H9 (cell line): ENCODE results near the gene FOS. TPM values are rescaled to one million over a fixed set of nuclear protein-coding genes. Genes with fewer than 3 reads are reported as not detected.
A peak's percentile ranks its signal among the peaks of the same experiment; 100 is the strongest.

ENCODE experiments used
- DNase-seq: peaks from one replicate; pipeline ENCODE4 v3.0.0-alpha.2; 2017
- H2AFZ ChIP-seq: one replicate; pipeline ENCODE4 v1.6.1; 2013; ENCODE audit warnings: mild to moderate bottlenecking, low read length, control low read depth, moderate library complexity
- H2AK5ac ChIP-seq: 2 replicates; pipeline ENCODE4 v1.6.1; 2013; ENCODE audit warnings: low read length, control low read depth, mixed read lengths; ENCODE audit not compliant: insufficient read length
- H2BK120ac ChIP-seq: one replicate; pipeline ENCODE4 v1.6.1; 2013; ENCODE audit warnings: low read depth, mild to moderate bottlenecking, low read length, control low read depth, inconsistent platforms; ENCODE audit not compliant: poor library complexity, severe bottlenecking
- H2BK12ac ChIP-seq: 2 replicates; pipeline ENCODE4 v1.6.1; 2013; ENCODE audit warnings: low read length, control low read depth, mixed read lengths, low read depth; ENCODE audit not compliant: insufficient read length
- H2BK15ac ChIP-seq: 2 replicates; pipeline ENCODE4 v1.6.1; 2013; ENCODE audit warnings: low read depth, low read length, control low read depth
- H2BK20ac ChIP-seq: one replicate; pipeline ENCODE4 v1.6.1; 2013; ENCODE audit warnings: low read depth, mild to moderate bottlenecking, low read length, control low read depth, inconsistent platforms; ENCODE audit not compliant: poor library complexity, severe bottlenecking
- H2BK5ac ChIP-seq: 2 replicates; pipeline ENCODE4 v1.6.1; 2013; ENCODE audit warnings: low read length, control low read depth, mixed read lengths; ENCODE audit not compliant: insufficient read length
- H3K14ac ChIP-seq: 2 replicates; pipeline ENCODE4 v1.6.1; 2013; ENCODE audit warnings: low read length, control low read depth; ENCODE audit not compliant: insufficient read depth
- H3K18ac ChIP-seq: 2 replicates; pipeline ENCODE4 v1.6.1; 2013; ENCODE audit warnings: low read depth, mild to moderate bottlenecking, mixed read lengths, low read length, control low read depth; ENCODE audit not compliant: insufficient read length
- H3K23ac ChIP-seq: 2 replicates; pipeline ENCODE4 v1.6.1; 2013; ENCODE audit warnings: low read length, control low read depth, mixed read lengths, low read depth; ENCODE audit not compliant: insufficient read length
- H3K23me2 ChIP-seq: 2 replicates; pipeline ENCODE4 v1.6.1; 2013; ENCODE audit warnings: low read depth, mild to moderate bottlenecking, mixed read lengths, low read length, control low read depth; ENCODE audit not compliant: insufficient read length, poor library complexity, severe bottlenecking
- H3K27ac ChIP-seq: 2 replicates; pipeline ENCODE4 v1.5.1; 2013; ENCODE audit warnings: low read length, control low read depth, mixed read lengths, low read depth; ENCODE audit not compliant: insufficient read length
- H3K27me3 ChIP-seq: 2 replicates; pipeline ENCODE4 v1.6.1; 2013; ENCODE audit warnings: low read length, control low read depth, inconsistent platforms; ENCODE audit not compliant: insufficient read depth
- H3K4ac ChIP-seq: 2 replicates; pipeline ENCODE4 v1.6.1; 2013; ENCODE audit warnings: low read depth, mild to moderate bottlenecking, control low read depth, inconsistent platforms, low read length, moderate library complexity
- H3K4me1 ChIP-seq: 2 replicates; pipeline ENCODE4 v1.6.1; 2013; ENCODE audit warnings: low read length, control low read depth, inconsistent platforms; ENCODE audit not compliant: insufficient read depth
- H3K4me2 ChIP-seq: 2 replicates; pipeline ENCODE4 v1.6.1; 2013; ENCODE audit warnings: low read length, control low read depth, mixed read lengths; ENCODE audit not compliant: insufficient read length, insufficient read depth
- H3K56ac ChIP-seq: 2 replicates; pipeline ENCODE4 v1.6.1; 2013; ENCODE audit warnings: low read depth, mild to moderate bottlenecking, mixed read lengths, low read length, control low read depth; ENCODE audit not compliant: insufficient read length
- H3K79me1 ChIP-seq: 2 replicates; pipeline ENCODE4 v1.6.1; 2013; ENCODE audit warnings: low read depth, mild to moderate bottlenecking, moderate library complexity, low read length, control low read depth, inconsistent platforms; ENCODE audit not compliant: insufficient read depth, poor library complexity, severe bottlenecking
- H3K79me2 ChIP-seq: 2 replicates; pipeline ENCODE4 v1.6.1; 2013; ENCODE audit warnings: low read length, control low read depth, inconsistent platforms; ENCODE audit not compliant: insufficient read depth
- H3K9ac ChIP-seq: 2 replicates; pipeline ENCODE4 v1.6.1; 2013; ENCODE audit warnings: low read length, control low read depth, mixed read lengths; ENCODE audit not compliant: insufficient read length; ENCODE audit errors: extremely low read depth
- H3K9me3 ChIP-seq: one replicate; pipeline ENCODE4 v1.6.1; 2013; ENCODE audit warnings: low read depth, low read length, inconsistent platforms; ENCODE audit not compliant: control insufficient read depth
- H3T11ph ChIP-seq: one replicate; pipeline ENCODE4 v1.6.1; 2013; ENCODE audit warnings: mild to moderate bottlenecking, low read length, control low read depth, inconsistent platforms
- H4K20me1 ChIP-seq: one replicate; pipeline ENCODE4 v1.6.1; 2013; ENCODE audit not compliant: control insufficient read depth, insufficient read length, insufficient read depth
- H4K5ac ChIP-seq: 2 replicates; pipeline ENCODE4 v1.6.1; 2013; ENCODE audit warnings: low read depth, mild to moderate bottlenecking, mixed read lengths, low read length, control low read depth; ENCODE audit not compliant: insufficient read length
- H4K8ac ChIP-seq: replicated peaks from 2 replicates; pipeline ENCODE4 v1.6.1; 2013; ENCODE audit warnings: low read length, control low read depth, mixed read lengths, low read depth; ENCODE audit not compliant: insufficient read length
- H4K91ac ChIP-seq: 2 replicates; pipeline ENCODE4 v1.6.1; 2013; ENCODE audit warnings: low read depth, mild to moderate bottlenecking, moderate library complexity, mixed read lengths, low read length, control low read depth; ENCODE audit not compliant: insufficient read length
- H3K27ac Mint-ChIP-seq, 3 experiments: 2 replicates in 2 of 3; 3 replicates in 1 of 3; pipeline ENCODE4 v1.8.0; 2020 to 2021; ENCODE audit warnings: mixed read lengths in 3 of 3, mild to moderate bottlenecking in 1 of 3, moderate library complexity in 1 of 3
- H3K27me3 Mint-ChIP-seq: 2 replicates; pipeline ENCODE4 v1.8.0; 2021; ENCODE audit warnings: low read depth, mild to moderate bottlenecking, moderate library complexity, mixed read lengths
- H3K36me3 Mint-ChIP-seq, 3 experiments: 2 replicates in 2 of 3; 3 replicates in 1 of 3; pipeline ENCODE4 v1.8.0; 2020 to 2021; ENCODE audit warnings: low read depth in 3 of 3, mixed read lengths in 3 of 3; ENCODE audit not compliant: insufficient read depth in 1 of 3
- H3K4me1 Mint-ChIP-seq, 2 experiments: 2 replicates each; pipeline ENCODE4 v1.8.0; 2020; ENCODE audit warnings: mixed read lengths in 2 of 2
- H3K4me3 Mint-ChIP-seq, 2 experiments: 2 replicates in 1 of 2; 3 replicates in 1 of 2; pipeline ENCODE4 v1.8.0; 2020 to 2021; ENCODE audit warnings: mild to moderate bottlenecking in 2 of 2, mixed read lengths in 2 of 2, moderate library complexity in 1 of 2
- H3K9me3 Mint-ChIP-seq, 2 experiments: 2 replicates in 1 of 2; 3 replicates in 1 of 2; pipeline ENCODE4 v1.8.0; 2020; ENCODE audit warnings: mild to moderate bottlenecking in 2 of 2, mixed read lengths in 2 of 2, moderate library complexity in 1 of 2
- CTCF ChIP-seq: fragments of 200-600 bp; sonication (generic); conservative IDR thresholded peaks from 3 replicates; pipeline ENCODE4 v1.8.0; 2021; ENCODE audit warnings: antibody characterized with exemption, mild to moderate bottlenecking
- WGBS: extraction: QIAGEN DNeasy Blood & Tissue Kit; methylation state at CpG from one replicate; pipeline ENCODE4 v1.1.7; 2013; ENCODE audit warnings: missing lambda C conversion rate, low lambda C conversion rate, mixed read lengths; ENCODE audit not compliant: insufficient read length; ENCODE audit errors: extremely low coverage; 5-methylcytosine and 5-hydroxymethylcytosine counted together
- total RNA-seq: library from RNA; stranded (reverse); gene quantifications from 2 replicates; pipeline ENCODE4 v1.2.1, GENCODE V29; 2021

The FOS gene
- total RNA-seq, 1 experiment from 2014 or later = 33.9 TPM

GRCh38 chr14:75259510-75259855 lies 19.1 kb upstream of the FOS start:
- peak overlapping the region; percentile 91 for H3K4me2 ChIP-seq
- no peaks in the 10 kb centered on the region for H3K4me1 ChIP-seq
- peak overlapping the region; percentile 75 for H3K27ac ChIP-seq
- H3K9me3 Mint-ChIP-seq = no peaks in the 10 kb centered on the region
- H3K4me3 Mint-ChIP-seq = peak overlapping the region; percentile 80 to 83
- H3K4ac ChIP-seq = peak overlapping the region; percentile 83; the same call in 1 of the 2 replicates
- H3K36me3 Mint-ChIP-seq = no peaks in the 10 kb centered on the region; a peak in 1 of 7 replicates
- H3K14ac ChIP-seq = peak overlapping the region; percentile 98
- no peak overlapping the region for H2AFZ ChIP-seq
- H3T11ph ChIP-seq = peak overlapping the region; percentile 92
- H2BK120ac ChIP-seq = peak overlapping the region; percentile 87
- H3K9me3 ChIP-seq = no peaks in the 10 kb centered on the region
- H4K20me1 ChIP-seq = no peaks in the 10 kb centered on the region
- peak overlapping the region; percentile 54 for H4K91ac ChIP-seq
- no peak overlapping the region for H3K23ac ChIP-seq
- TF ChIP-seq CTCF = peak; percentile 25; the same call in 1 of the 3 replicates
- peak overlapping the region; percentile 95 for H4K8ac ChIP-seq
- peak overlapping the region; percentile 97 for H2BK5ac ChIP-seq
- peak overlapping the region; percentile 96 for H3K9ac ChIP-seq
- peaks cover 5% of the 10 kb centered on the region; the same call in 1 of the 2 replicates for H3K27me3 Mint-ChIP-seq
- no peaks in the 10 kb centered on the region for H3K27me3 ChIP-seq
- no peaks in the 10 kb centered on the region for H3K79me2 ChIP-seq
- H2BK20ac ChIP-seq = no peak overlapping the region
- no peaks in the 10 kb centered on the region for H3K79me1 ChIP-seq
- peak overlapping the region; percentile 99 for H3K18ac ChIP-seq
- H4K5ac ChIP-seq = peak overlapping the region; percentile 99
- peak overlapping the region; percentile 68 for H3K56ac ChIP-seq
- H2BK15ac ChIP-seq = no peak overlapping the region
- WGBS = no CpG with 5 or more reads among the region's 7 CpGs
- peaks cover 8% of the 10 kb centered on the region for H3K23me2 ChIP-seq
- peak overlapping the region; percentile 99 to 100 (median 100) for H3K27ac Mint-ChIP-seq
- DNase-seq = no peak
- H3K4me1 Mint-ChIP-seq = peaks cover 34% of the 10 kb centered on the region in 2 experiments
- no peak overlapping the region for H2AK5ac ChIP-seq
- H2BK12ac ChIP-seq = peak overlapping the region; percentile 99
